MM.1S (cell line): Measurements from ENCODE around the gene CDC45.

Source experiments
- EZH2phosphoT487 ChIP-seq: fragments of 300-600 bp; sonication (generic); IDR thresholded peaks from 2 replicates; pipeline ENCODE4 v1.6.1; 2018; ENCODE audit warnings: antibody characterized with exemption, low read length
- TF ChIP-seq, protein P1 (sequence below): fragments of 300-600 bp; sonication (generic); IDR thresholded peaks from 2 replicates; pipeline ENCODE4 v1.5.1; 2016; ENCODE audit warnings: antibody characterized with exemption, low read length, mixed read lengths

- TF ChIP-seq, protein P1, sequence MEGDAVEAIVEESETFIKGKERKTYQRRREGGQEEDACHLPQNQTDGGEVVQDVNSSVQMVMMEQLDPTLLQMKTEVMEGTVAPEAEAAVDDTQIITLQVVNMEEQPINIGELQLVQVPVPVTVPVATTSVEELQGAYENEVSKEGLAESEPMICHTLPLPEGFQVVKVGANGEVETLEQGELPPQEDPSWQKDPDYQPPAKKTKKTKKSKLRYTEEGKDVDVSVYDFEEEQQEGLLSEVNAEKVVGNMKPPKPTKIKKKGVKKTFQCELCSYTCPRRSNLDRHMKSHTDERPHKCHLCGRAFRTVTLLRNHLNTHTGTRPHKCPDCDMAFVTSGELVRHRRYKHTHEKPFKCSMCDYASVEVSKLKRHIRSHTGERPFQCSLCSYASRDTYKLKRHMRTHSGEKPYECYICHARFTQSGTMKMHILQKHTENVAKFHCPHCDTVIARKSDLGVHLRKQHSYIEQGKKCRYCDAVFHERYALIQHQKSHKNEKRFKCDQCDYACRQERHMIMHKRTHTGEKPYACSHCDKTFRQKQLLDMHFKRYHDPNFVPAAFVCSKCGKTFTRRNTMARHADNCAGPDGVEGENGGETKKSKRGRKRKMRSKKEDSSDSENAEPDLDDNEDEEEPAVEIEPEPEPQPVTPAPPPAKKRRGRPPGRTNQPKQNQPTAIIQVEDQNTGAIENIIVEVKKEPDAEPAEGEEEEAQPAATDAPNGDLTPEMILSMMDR = no peak
- no peak for TF ChIP-seq EZH2phosphoT487
These were observed 43.8 kb downstream of the CDC45 start for GRCh38 chr22:19523240-19524169.
